KMS-11 (cell line): ENCODE results near the gene SYT1.

ENCODE experiments used
- H2AFZ ChIP-seq: fragments of 200-600 bp; sonication (generic); 2 replicates; pipeline ENCODE4 v1.6.1; 2016; ENCODE audit warnings: antibody characterized with exemption, mixed run types, low read depth
- H3K27ac ChIP-seq: fragments of 200-600 bp; sonication (generic); 2 replicates; pipeline ENCODE4 v1.6.1; 2016; ENCODE audit warnings: mild to moderate bottlenecking, mixed run types
- H3K27me3 ChIP-seq: fragments of 200-600 bp; sonication (generic); 2 replicates; pipeline ENCODE4 v1.6.1; 2017; ENCODE audit warnings: mild to moderate bottlenecking, low read depth, mixed run types, moderate library complexity; ENCODE audit not compliant: insufficient read depth
- H3K36me3 ChIP-seq: fragments of 200-600 bp; sonication (generic); 2 replicates; pipeline ENCODE4 v1.6.1; 2017; ENCODE audit warnings: mild to moderate bottlenecking, mixed run types; ENCODE audit not compliant: insufficient read depth
- H3K4me1 ChIP-seq: fragments of 200-600 bp; sonication (generic); 2 replicates; pipeline ENCODE4 v1.6.1; 2016; ENCODE audit warnings: mild to moderate bottlenecking, low read depth, mixed run types; ENCODE audit not compliant: poor library complexity, severe bottlenecking
- H3K4me2 ChIP-seq: fragments of 200-600 bp; sonication (generic); 2 replicates; pipeline ENCODE4 v1.7.0; 2016; ENCODE audit warnings: mild to moderate bottlenecking, mixed run types
- H3K4me3 ChIP-seq: fragments of 200-600 bp; sonication (generic); IDR thresholded peaks from 2 replicates; pipeline ENCODE4 v1.6.1; 2017; ENCODE audit warnings: low read depth, low read length, mixed read lengths; ENCODE audit not compliant: insufficient read depth
- H3K79me2 ChIP-seq: fragments of 200-600 bp; sonication (generic); 2 replicates; pipeline ENCODE4 v1.6.1; 2016; ENCODE audit warnings: low read depth, mixed run types; ENCODE audit not compliant: insufficient read depth
- H3K9ac ChIP-seq: fragments of 200-600 bp; sonication (generic); 2 replicates; pipeline ENCODE4 v1.6.1; 2016; ENCODE audit warnings: mild to moderate bottlenecking, mixed run types
- H4K20me1 ChIP-seq: fragments of 200-600 bp; sonication (generic); 2 replicates; pipeline ENCODE4 v1.6.1; 2016; ENCODE audit warnings: mild to moderate bottlenecking, mixed run types; ENCODE audit not compliant: insufficient read depth
- CTCF ChIP-seq: fragments of 200-600 bp; sonication (generic); conservative IDR thresholded peaks from 2 replicates; pipeline ENCODE4 v1.6.1; 2017; ENCODE audit warnings: low read depth, mild to moderate bottlenecking, antibody characterized with exemption, low read length, moderate library complexity, mixed read lengths

The SYT1 gene

DNA sequence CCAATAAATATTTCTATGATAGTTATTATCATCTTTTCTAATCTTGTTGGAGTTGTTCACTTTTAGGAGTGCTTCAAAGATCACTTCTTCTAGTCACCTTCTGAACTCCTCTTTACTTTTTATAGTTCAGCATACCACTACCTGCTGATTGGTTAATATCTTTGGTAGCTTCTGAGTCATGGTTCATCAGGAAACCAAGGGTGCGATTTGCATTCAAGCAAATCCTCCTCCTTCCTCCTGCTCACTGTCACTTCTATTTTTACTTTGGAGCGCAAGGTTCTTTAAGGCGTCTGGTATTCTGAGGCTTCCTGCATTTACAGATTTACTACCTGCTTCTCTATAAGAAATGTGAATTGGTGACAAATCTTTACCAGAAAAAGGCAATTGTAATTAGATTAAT lies 24.0 kb downstream of the SYT1 start:
- no peak overlapping the region for H3K4me3 ChIP-seq
- no peaks in the 10 kb centered on the region; the same call in 1 of the 2 replicates for H4K20me1 ChIP-seq
- no peak overlapping the region for H3K9ac ChIP-seq
- no peak overlapping the region for H2AFZ ChIP-seq
- H3K36me3 ChIP-seq = no peaks in the 10 kb centered on the region
- no peak overlapping the region for H3K27ac ChIP-seq
- H3K27me3 ChIP-seq = no peaks in the 10 kb centered on the region
- H3K4me2 ChIP-seq = no peak overlapping the region
- no peaks in the 10 kb centered on the region for H3K79me2 ChIP-seq
- TF ChIP-seq CTCF = no peak
- peaks cover 11% of the 10 kb centered on the region for H3K4me1 ChIP-seq

DNA sequence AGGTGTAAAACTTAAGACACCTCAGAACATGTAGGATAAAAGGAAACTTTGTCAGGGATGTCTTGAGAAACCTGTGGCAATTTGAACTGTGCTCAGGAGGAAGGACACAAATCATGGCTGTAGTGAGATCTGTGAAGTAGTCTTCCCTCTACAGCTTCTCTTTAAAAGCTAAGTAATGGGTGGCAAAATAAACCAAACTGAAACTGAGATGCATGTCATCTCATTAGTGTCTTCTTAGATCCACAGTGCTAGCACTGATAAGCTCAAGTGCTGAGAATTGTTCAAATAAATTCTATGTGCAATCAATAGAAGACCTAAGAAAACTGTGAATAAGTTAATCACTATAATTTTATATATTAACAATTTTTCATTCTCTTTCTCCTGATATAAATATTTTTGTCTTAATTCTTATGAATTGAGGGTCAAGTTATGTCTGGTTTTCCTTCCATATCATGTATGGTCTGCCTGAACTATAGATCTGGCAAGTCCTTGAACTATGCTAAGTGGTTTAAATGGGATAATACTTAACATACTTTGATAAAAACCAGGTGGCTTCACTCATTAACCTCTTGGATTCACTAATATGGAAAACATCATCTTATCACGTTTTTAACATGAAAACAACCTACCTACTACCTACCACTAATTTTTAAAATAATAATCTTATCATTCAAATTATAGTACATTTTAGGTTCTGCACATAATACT lies 27.2 kb downstream of the SYT1 start:
- no peak overlapping the region for H2AFZ ChIP-seq
- no peaks in the 10 kb centered on the region for H3K27me3 ChIP-seq
- H3K9ac ChIP-seq = no peak overlapping the region
- no peak for TF ChIP-seq CTCF
- H3K4me2 ChIP-seq = no peak overlapping the region
- H3K36me3 ChIP-seq = no peaks in the 10 kb centered on the region
- H3K4me1 ChIP-seq = peaks cover 11% of the 10 kb centered on the region
- no peak overlapping the region for H3K27ac ChIP-seq
- no peak overlapping the region for H3K4me3 ChIP-seq
- H4K20me1 ChIP-seq = no peaks in the 10 kb centered on the region
- H3K79me2 ChIP-seq = no peaks in the 10 kb centered on the region

- no peaks in the 10 kb centered on the region for H3K27me3 ChIP-seq
- no peaks in the 10 kb centered on the region for H3K79me2 ChIP-seq
- H3K4me2 ChIP-seq = no peak overlapping the region
- H3K4me3 ChIP-seq = no peak overlapping the region
- H3K4me1 ChIP-seq = no peaks in the 10 kb centered on the region
- H3K36me3 ChIP-seq = no peaks in the 10 kb centered on the region
- H2AFZ ChIP-seq = no peak overlapping the region
- no peak overlapping the region for H3K27ac ChIP-seq
- H3K9ac ChIP-seq = no peak overlapping the region
- no peaks in the 10 kb centered on the region for H4K20me1 ChIP-seq
- TF ChIP-seq CTCF = no peak
These were observed 33.8 kb downstream of the SYT1 start for GRCh38 chr12:78898416-78898815.

DNA sequence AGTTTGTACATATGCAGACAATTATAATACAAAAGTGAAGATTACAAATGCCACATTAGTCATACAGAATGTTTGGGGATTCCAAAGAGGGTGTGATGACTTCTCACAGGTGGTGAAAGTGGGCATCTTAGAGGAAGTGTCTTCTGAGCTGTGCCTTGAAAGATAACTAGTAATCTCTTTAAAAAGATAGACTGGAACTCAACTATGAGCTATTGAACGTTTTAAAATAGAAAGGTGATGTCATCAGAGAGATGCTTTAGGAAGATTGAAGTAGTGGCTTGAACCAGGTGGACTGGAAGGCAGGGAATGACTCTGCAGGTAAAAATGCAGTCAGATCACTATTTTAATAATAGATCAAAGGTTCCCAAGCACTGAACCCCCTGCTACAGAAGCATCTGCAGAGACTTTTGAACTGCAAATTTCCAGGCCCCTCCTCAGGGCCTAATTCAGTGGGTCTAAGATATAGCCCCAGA lies 50.3 kb downstream of the SYT1 start:
- H4K20me1 ChIP-seq = no peaks in the 10 kb centered on the region
- no peak for TF ChIP-seq CTCF
- H3K79me2 ChIP-seq = no peaks in the 10 kb centered on the region
- no peak overlapping the region for H3K4me2 ChIP-seq
- no peak overlapping the region for H3K9ac ChIP-seq
- no peak overlapping the region for H3K27ac ChIP-seq
- H3K4me3 ChIP-seq = no peak overlapping the region
- H3K36me3 ChIP-seq = no peaks in the 10 kb centered on the region
- H3K4me1 ChIP-seq = peaks cover 13% of the 10 kb centered on the region
- H3K27me3 ChIP-seq = no peaks in the 10 kb centered on the region
- H2AFZ ChIP-seq = no peak overlapping the region
